ENCODE data around the gene PTPN1.

DNA sequence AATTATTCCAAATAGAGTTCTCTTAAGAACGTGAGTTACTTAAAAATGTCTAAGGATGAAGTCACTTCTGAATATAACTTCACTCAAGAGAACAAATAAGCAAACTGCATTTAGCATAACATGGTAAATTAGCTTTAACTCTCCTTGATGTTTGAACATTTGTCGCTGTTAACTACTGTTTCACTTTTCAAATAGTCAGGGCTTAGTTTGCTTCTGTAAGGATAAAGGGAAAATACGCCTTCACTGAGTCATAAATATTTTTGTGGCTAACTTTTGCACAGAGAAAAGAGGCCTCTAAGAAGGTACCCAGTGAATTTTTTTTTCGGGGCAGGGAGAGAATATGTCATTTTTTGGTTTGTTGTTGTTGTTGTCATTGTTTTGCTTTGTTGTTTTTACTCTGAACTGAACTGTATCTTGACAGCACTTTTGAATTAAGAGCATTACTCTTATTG lies 8.1 kb downstream of the PTPN1 start:
- TF ChIP-seq POLR2A (IDR thresholded peaks at IDR 0.05), result no peak
- TF ChIP-seq, protein P1, sequence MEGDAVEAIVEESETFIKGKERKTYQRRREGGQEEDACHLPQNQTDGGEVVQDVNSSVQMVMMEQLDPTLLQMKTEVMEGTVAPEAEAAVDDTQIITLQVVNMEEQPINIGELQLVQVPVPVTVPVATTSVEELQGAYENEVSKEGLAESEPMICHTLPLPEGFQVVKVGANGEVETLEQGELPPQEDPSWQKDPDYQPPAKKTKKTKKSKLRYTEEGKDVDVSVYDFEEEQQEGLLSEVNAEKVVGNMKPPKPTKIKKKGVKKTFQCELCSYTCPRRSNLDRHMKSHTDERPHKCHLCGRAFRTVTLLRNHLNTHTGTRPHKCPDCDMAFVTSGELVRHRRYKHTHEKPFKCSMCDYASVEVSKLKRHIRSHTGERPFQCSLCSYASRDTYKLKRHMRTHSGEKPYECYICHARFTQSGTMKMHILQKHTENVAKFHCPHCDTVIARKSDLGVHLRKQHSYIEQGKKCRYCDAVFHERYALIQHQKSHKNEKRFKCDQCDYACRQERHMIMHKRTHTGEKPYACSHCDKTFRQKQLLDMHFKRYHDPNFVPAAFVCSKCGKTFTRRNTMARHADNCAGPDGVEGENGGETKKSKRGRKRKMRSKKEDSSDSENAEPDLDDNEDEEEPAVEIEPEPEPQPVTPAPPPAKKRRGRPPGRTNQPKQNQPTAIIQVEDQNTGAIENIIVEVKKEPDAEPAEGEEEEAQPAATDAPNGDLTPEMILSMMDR (IDR thresholded peaks at IDR 0.05 in 4 of 5, conservative IDR thresholded peaks at IDR 0.05 in 1 of 5), result no peak

Measured in gastrocnemius medialis (tissue), 4 donors.